H9 (cell line): Measurements from ENCODE around the gene STARD10. TPM values are rescaled to one million over a fixed set of nuclear protein-coding genes. Genes with fewer than 3 reads are reported as not detected.
A peak's percentile ranks its signal among the peaks of the same experiment; 100 is the strongest.

Experiments used
- DNase-seq: peaks from one replicate; pipeline ENCODE4 v3.0.0-alpha.2; 2017
- H2AFZ ChIP-seq: one replicate; pipeline ENCODE4 v1.6.1; 2013; ENCODE audit warnings: mild to moderate bottlenecking, low read length, control low read depth, moderate library complexity
- H2AK5ac ChIP-seq: 2 replicates; pipeline ENCODE4 v1.6.1; 2013; ENCODE audit warnings: low read length, control low read depth, mixed read lengths; ENCODE audit not compliant: insufficient read length
- H2BK120ac ChIP-seq: one replicate; pipeline ENCODE4 v1.6.1; 2013; ENCODE audit warnings: low read depth, mild to moderate bottlenecking, low read length, control low read depth, inconsistent platforms; ENCODE audit not compliant: poor library complexity, severe bottlenecking
- H2BK12ac ChIP-seq: 2 replicates; pipeline ENCODE4 v1.6.1; 2013; ENCODE audit warnings: low read length, control low read depth, mixed read lengths, low read depth; ENCODE audit not compliant: insufficient read length
- H2BK15ac ChIP-seq: 2 replicates; pipeline ENCODE4 v1.6.1; 2013; ENCODE audit warnings: low read depth, low read length, control low read depth
- H2BK20ac ChIP-seq: one replicate; pipeline ENCODE4 v1.6.1; 2013; ENCODE audit warnings: low read depth, mild to moderate bottlenecking, low read length, control low read depth, inconsistent platforms; ENCODE audit not compliant: poor library complexity, severe bottlenecking
- H2BK5ac ChIP-seq: 2 replicates; pipeline ENCODE4 v1.6.1; 2013; ENCODE audit warnings: low read length, control low read depth, mixed read lengths; ENCODE audit not compliant: insufficient read length
- H3K14ac ChIP-seq: 2 replicates; pipeline ENCODE4 v1.6.1; 2013; ENCODE audit warnings: low read length, control low read depth; ENCODE audit not compliant: insufficient read depth
- H3K18ac ChIP-seq: 2 replicates; pipeline ENCODE4 v1.6.1; 2013; ENCODE audit warnings: low read depth, mild to moderate bottlenecking, mixed read lengths, low read length, control low read depth; ENCODE audit not compliant: insufficient read length
- H3K23ac ChIP-seq: 2 replicates; pipeline ENCODE4 v1.6.1; 2013; ENCODE audit warnings: low read length, control low read depth, mixed read lengths, low read depth; ENCODE audit not compliant: insufficient read length
- H3K23me2 ChIP-seq: 2 replicates; pipeline ENCODE4 v1.6.1; 2013; ENCODE audit warnings: low read depth, mild to moderate bottlenecking, mixed read lengths, low read length, control low read depth; ENCODE audit not compliant: insufficient read length, poor library complexity, severe bottlenecking
- H3K27ac ChIP-seq: 2 replicates; pipeline ENCODE4 v1.5.1; 2013; ENCODE audit warnings: low read length, control low read depth, mixed read lengths, low read depth; ENCODE audit not compliant: insufficient read length
- H3K27me3 ChIP-seq: 2 replicates; pipeline ENCODE4 v1.6.1; 2013; ENCODE audit warnings: low read length, control low read depth, inconsistent platforms; ENCODE audit not compliant: insufficient read depth
- H3K4ac ChIP-seq: 2 replicates; pipeline ENCODE4 v1.6.1; 2013; ENCODE audit warnings: low read depth, mild to moderate bottlenecking, control low read depth, inconsistent platforms, low read length, moderate library complexity
- H3K4me1 ChIP-seq: 2 replicates; pipeline ENCODE4 v1.6.1; 2013; ENCODE audit warnings: low read length, control low read depth, inconsistent platforms; ENCODE audit not compliant: insufficient read depth
- H3K4me2 ChIP-seq: 2 replicates; pipeline ENCODE4 v1.6.1; 2013; ENCODE audit warnings: low read length, control low read depth, mixed read lengths; ENCODE audit not compliant: insufficient read length, insufficient read depth
- H3K56ac ChIP-seq: 2 replicates; pipeline ENCODE4 v1.6.1; 2013; ENCODE audit warnings: low read depth, mild to moderate bottlenecking, mixed read lengths, low read length, control low read depth; ENCODE audit not compliant: insufficient read length
- H3K79me1 ChIP-seq: 2 replicates; pipeline ENCODE4 v1.6.1; 2013; ENCODE audit warnings: low read depth, mild to moderate bottlenecking, moderate library complexity, low read length, control low read depth, inconsistent platforms; ENCODE audit not compliant: insufficient read depth, poor library complexity, severe bottlenecking
- H3K79me2 ChIP-seq: 2 replicates; pipeline ENCODE4 v1.6.1; 2013; ENCODE audit warnings: low read length, control low read depth, inconsistent platforms; ENCODE audit not compliant: insufficient read depth
- H3K9ac ChIP-seq: 2 replicates; pipeline ENCODE4 v1.6.1; 2013; ENCODE audit warnings: low read length, control low read depth, mixed read lengths; ENCODE audit not compliant: insufficient read length; ENCODE audit errors: extremely low read depth
- H3K9me3 ChIP-seq: one replicate; pipeline ENCODE4 v1.6.1; 2013; ENCODE audit warnings: low read depth, low read length, inconsistent platforms; ENCODE audit not compliant: control insufficient read depth
- H3T11ph ChIP-seq: one replicate; pipeline ENCODE4 v1.6.1; 2013; ENCODE audit warnings: mild to moderate bottlenecking, low read length, control low read depth, inconsistent platforms
- H4K20me1 ChIP-seq: one replicate; pipeline ENCODE4 v1.6.1; 2013; ENCODE audit not compliant: control insufficient read depth, insufficient read length, insufficient read depth
- H4K5ac ChIP-seq: 2 replicates; pipeline ENCODE4 v1.6.1; 2013; ENCODE audit warnings: low read depth, mild to moderate bottlenecking, mixed read lengths, low read length, control low read depth; ENCODE audit not compliant: insufficient read length
- H4K8ac ChIP-seq: replicated peaks from 2 replicates; pipeline ENCODE4 v1.6.1; 2013; ENCODE audit warnings: low read length, control low read depth, mixed read lengths, low read depth; ENCODE audit not compliant: insufficient read length
- H4K91ac ChIP-seq: 2 replicates; pipeline ENCODE4 v1.6.1; 2013; ENCODE audit warnings: low read depth, mild to moderate bottlenecking, moderate library complexity, mixed read lengths, low read length, control low read depth; ENCODE audit not compliant: insufficient read length
- H3K27ac Mint-ChIP-seq, 3 experiments: 2 replicates in 2 of 3; 3 replicates in 1 of 3; pipeline ENCODE4 v1.8.0; 2020 to 2021; ENCODE audit warnings: mixed read lengths in 3 of 3, mild to moderate bottlenecking in 1 of 3, moderate library complexity in 1 of 3
- H3K27me3 Mint-ChIP-seq: 2 replicates; pipeline ENCODE4 v1.8.0; 2021; ENCODE audit warnings: low read depth, mild to moderate bottlenecking, moderate library complexity, mixed read lengths
- H3K36me3 Mint-ChIP-seq, 3 experiments: 2 replicates in 2 of 3; 3 replicates in 1 of 3; pipeline ENCODE4 v1.8.0; 2020 to 2021; ENCODE audit warnings: low read depth in 3 of 3, mixed read lengths in 3 of 3; ENCODE audit not compliant: insufficient read depth in 1 of 3
- H3K4me1 Mint-ChIP-seq, 2 experiments: 2 replicates each; pipeline ENCODE4 v1.8.0; 2020; ENCODE audit warnings: mixed read lengths in 2 of 2
- H3K4me3 Mint-ChIP-seq, 2 experiments: 2 replicates in 1 of 2; 3 replicates in 1 of 2; pipeline ENCODE4 v1.8.0; 2020 to 2021; ENCODE audit warnings: mild to moderate bottlenecking in 2 of 2, mixed read lengths in 2 of 2, moderate library complexity in 1 of 2
- H3K9me3 Mint-ChIP-seq, 2 experiments: 2 replicates in 1 of 2; 3 replicates in 1 of 2; pipeline ENCODE4 v1.8.0; 2020; ENCODE audit warnings: mild to moderate bottlenecking in 2 of 2, mixed read lengths in 2 of 2, moderate library complexity in 1 of 2
- WGBS: extraction: QIAGEN DNeasy Blood & Tissue Kit; methylation state at CpG from one replicate; pipeline ENCODE4 v1.1.7; 2013; ENCODE audit warnings: missing lambda C conversion rate, low lambda C conversion rate, mixed read lengths; ENCODE audit not compliant: insufficient read length; ENCODE audit errors: extremely low coverage; 5-methylcytosine and 5-hydroxymethylcytosine counted together
- long read RNA-seq: library from polyadenylated mRNA; unstranded; transcript quantifications from one replicate; pipeline ENCODE4 v2.0.0, GENCODE V29; 2020
- total RNA-seq: library from RNA; stranded (reverse); gene quantifications from 2 replicates; pipeline ENCODE4 v1.2.1, GENCODE V29; 2021
- TF ChIP-seq, protein P1 (sequence below): fragments of 200-600 bp; sonication (generic); conservative IDR thresholded peaks from 3 replicates; pipeline ENCODE4 v1.8.0; 2021; ENCODE audit warnings: antibody characterized with exemption, mild to moderate bottlenecking

Gene STARD10, protein sequence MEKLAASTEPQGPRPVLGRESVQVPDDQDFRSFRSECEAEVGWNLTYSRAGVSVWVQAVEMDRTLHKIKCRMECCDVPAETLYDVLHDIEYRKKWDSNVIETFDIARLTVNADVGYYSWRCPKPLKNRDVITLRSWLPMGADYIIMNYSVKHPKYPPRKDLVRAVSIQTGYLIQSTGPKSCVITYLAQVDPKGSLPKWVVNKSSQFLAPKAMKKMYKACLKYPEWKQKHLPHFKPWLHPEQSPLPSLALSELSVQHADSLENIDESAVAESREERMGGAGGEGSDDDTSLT
- total RNA-seq = 24.4 and 24.7 TPM in 2 replicates
- long read RNA-seq, transcript STARD10-201 (7 exons, 1,963 nt) = major isoform, 16 of 30 reads
- long read RNA-seq, partial matches to known transcripts = 3 of 30 reads
- long read RNA-seq, other reads (novel, unspliced or antisense) = 6 of 30 reads

DNA sequence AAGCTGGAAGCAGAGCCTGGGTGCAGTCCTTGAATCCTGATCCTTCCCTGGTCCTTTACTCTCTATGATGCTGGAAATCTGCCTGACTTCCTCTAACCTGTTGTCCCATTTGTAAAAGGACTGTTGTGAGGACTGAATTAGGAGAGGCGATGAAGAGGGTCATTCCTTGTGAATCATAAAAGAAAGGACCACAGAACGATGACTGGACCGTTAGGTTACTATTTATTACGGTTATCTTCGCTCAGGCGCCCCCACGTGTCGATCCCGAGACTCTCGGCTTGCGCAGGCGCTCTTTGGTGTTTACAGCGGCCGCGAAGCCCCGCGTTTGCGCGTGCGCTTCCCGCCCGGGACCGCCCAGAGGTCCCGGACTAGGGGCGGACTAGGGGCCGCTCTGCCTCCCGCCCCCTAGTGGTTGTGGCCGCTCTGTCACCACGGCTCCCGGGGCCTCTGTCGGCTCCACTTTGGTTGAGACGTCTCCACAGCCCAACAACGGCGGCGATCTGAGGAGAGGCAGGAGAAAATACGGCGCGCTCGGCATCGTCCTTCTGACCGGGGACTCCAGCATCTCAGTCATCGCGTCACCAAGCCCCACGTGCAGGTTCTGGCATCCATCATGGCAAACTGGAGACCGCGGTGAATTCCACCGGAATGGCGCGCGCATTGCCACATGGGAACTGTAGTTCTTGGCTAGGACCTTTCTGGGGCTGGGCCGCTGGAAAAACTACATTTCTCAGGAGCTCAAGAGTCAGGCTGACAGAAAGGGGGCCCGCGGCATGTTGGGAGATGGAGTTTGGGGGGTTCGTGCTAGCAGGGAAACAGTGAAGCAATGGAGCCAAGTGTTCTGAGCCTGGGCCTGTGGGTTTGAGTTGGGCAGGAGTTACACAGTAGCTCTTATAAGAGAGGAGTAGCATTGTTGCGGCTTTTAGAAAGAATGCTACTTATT, at the start of gene STARD10:
STARD10 (minus strand) TSS at position 623 of the 943 bp plus-strand sequence. CDS start 12,866 bp downstream, outside the sequence.
- Histone ChIP-seq H2BK5ac (no peak within 1 kb of the TSS), H4K8ac (no peak within 1 kb of the TSS), H3K79me1 (no peaks in the 10 kb centered on the region), H3K4me2 (peak within 1 kb of the TSS; percentile 50), H2AK5ac (no peak within 1 kb of the TSS), H3K27ac (no peak within 1 kb of the TSS), H4K91ac (no peak within 1 kb of the TSS), H2BK20ac (no peak within 1 kb of the TSS), H3T11ph (no peak within 1 kb of the TSS), H3K14ac (peak within 1 kb of the TSS; percentile 85; the same call in 1 of the 2 replicates), H2BK12ac (no peak within 1 kb of the TSS), H3K18ac (peak within 1 kb of the TSS; percentile 89), H3K79me2 (no peaks in the 10 kb centered on the region), H3K9me3 (no peaks in the 10 kb centered on the region), H3K56ac (no peak within 1 kb of the TSS), H2BK120ac (no peak within 1 kb of the TSS), H2BK15ac (no peak within 1 kb of the TSS), H3K23me2 (no peaks in the 10 kb centered on the region), H3K27me3 (no peaks in the 10 kb centered on the region; the same call in 1 of the 2 replicates), H2AFZ (no peak within 1 kb of the TSS), H3K4me1 (peaks cover 3% of the 10 kb centered on the region; the same call in 1 of the 2 replicates), H4K20me1 (no peaks in the 10 kb centered on the region), H3K4ac (no peak within 1 kb of the TSS), H3K23ac (no peak within 1 kb of the TSS), H4K5ac (no peak within 1 kb of the TSS), H3K9ac (peak within 1 kb of the TSS; percentile 75)
- Mint-ChIP-seq H3K36me3 (no peaks in the 10 kb centered on the region), H3K4me1 (peaks cover 26 to 34% of the 10 kb centered on the region in 2 experiments), H3K27me3 (no peaks in the 10 kb centered on the region), H3K4me3 (peak within 1 kb of the TSS; percentile 99), H3K9me3 (no peaks in the 10 kb centered on the region), H3K27ac (peak within 1 kb of the TSS; percentile 98 to 100 (median 99))
- no CpG with 5 or more reads among the region's 55 CpGs for WGBS
- DNase-seq = peak; percentile 96
- TF ChIP-seq, protein P1, sequence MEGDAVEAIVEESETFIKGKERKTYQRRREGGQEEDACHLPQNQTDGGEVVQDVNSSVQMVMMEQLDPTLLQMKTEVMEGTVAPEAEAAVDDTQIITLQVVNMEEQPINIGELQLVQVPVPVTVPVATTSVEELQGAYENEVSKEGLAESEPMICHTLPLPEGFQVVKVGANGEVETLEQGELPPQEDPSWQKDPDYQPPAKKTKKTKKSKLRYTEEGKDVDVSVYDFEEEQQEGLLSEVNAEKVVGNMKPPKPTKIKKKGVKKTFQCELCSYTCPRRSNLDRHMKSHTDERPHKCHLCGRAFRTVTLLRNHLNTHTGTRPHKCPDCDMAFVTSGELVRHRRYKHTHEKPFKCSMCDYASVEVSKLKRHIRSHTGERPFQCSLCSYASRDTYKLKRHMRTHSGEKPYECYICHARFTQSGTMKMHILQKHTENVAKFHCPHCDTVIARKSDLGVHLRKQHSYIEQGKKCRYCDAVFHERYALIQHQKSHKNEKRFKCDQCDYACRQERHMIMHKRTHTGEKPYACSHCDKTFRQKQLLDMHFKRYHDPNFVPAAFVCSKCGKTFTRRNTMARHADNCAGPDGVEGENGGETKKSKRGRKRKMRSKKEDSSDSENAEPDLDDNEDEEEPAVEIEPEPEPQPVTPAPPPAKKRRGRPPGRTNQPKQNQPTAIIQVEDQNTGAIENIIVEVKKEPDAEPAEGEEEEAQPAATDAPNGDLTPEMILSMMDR = peak; percentile 100
